GM21619 (cell line): ENCODE results near the gene PLN.

ENCODE experiments used
- ATAC-seq: cut with Tn5 transposase; IDR thresholded peaks from one replicate; pipeline ENCODE4 v1.9.1; 2021; ENCODE audit not compliant: unreplicated experiment

PLN gene

GRCh38 chr6:118548136-118548535, at the start of gene PLN:
Gene PLN (plus strand): TSS chr6:118548296. CDS start chr6:118558922, 10,626 bp downstream.
- no peak for ATAC-seq

- no peak for ATAC-seq
Measured at GRCh38 chr6:118500130-118501015, 47.7 kb upstream of the PLN start.

GRCh38 chr6:118501099-118501498, 47.0 kb upstream of the PLN start:
- ATAC-seq, result no peak

- ATAC-seq, result no peak
Measured at GRCh38 chr6:118501765-118502164, 46.3 kb upstream of the PLN start.

- no peak for ATAC-seq
Measured at GRCh38 chr6:118502169-118502568, 45.9 kb upstream of the PLN start.

GRCh38 chr6:118504611-118505010, 43.5 kb upstream of the PLN start:
- ATAC-seq, result no peak

GRCh38 chr6:118505656-118506055, 42.4 kb upstream of the PLN start:
- ATAC-seq, result no peak

- no peak for ATAC-seq
Measured at GRCh38 chr6:118506071-118506638, 41.9 kb upstream of the PLN start.

GRCh38 chr6:118507636-118508035, 40.5 kb upstream of the PLN start:
- no peak for ATAC-seq

- no peak for ATAC-seq
Measured at GRCh38 chr6:118509009-118509617, 39.0 kb upstream of the PLN start.

- no peak for ATAC-seq
Measured at GRCh38 chr6:118511930-118512715, 36.0 kb upstream of the PLN start.

GRCh38 chr6:118514689-118515088, 33.4 kb upstream of the PLN start:
- no peak for ATAC-seq

- ATAC-seq, result no peak
Measured at GRCh38 chr6:118522422-118522821, 25.7 kb upstream of the PLN start.

GRCh38 chr6:118523216-118523615, 24.9 kb upstream of the PLN start:
- no peak for ATAC-seq

GRCh38 chr6:118524686-118525085, 23.4 kb upstream of the PLN start:
- ATAC-seq, result no peak

GRCh38 chr6:118525913-118526780, 21.9 kb upstream of the PLN start:
- no peak for ATAC-seq

GRCh38 chr6:118528129-118528528, 20.0 kb upstream of the PLN start:
- ATAC-seq, result no peak

- no peak for ATAC-seq
Measured at GRCh38 chr6:118529756-118530155, 18.3 kb upstream of the PLN start.

GRCh38 chr6:118530942-118531341, 17.2 kb upstream of the PLN start:
- ATAC-seq, result no peak

GRCh38 chr6:118535176-118535844, 12.8 kb upstream of the PLN start:
- ATAC-seq, result no peak
